GM23248 (cell line): Measurements from ENCODE around the gene ADNP2.

Experiments used
- EZH2 ChIP-seq: fragments of 200-600 bp; sonication (generic); IDR thresholded peaks from 2 replicates; pipeline ENCODE4 v1.6.1; 2018; ENCODE audit warnings: antibody characterized with exemption, mild to moderate bottlenecking; ENCODE audit not compliant: insufficient read depth, poor library complexity, severe bottlenecking
- EZH2phosphoT487 ChIP-seq: fragments of 200-600 bp; sonication (generic); IDR thresholded peaks from 2 replicates; pipeline ENCODE4 v1.6.1; 2018; ENCODE audit warnings: antibody characterized with exemption, moderate library complexity, mild to moderate bottlenecking, low read depth; ENCODE audit not compliant: insufficient read depth

DNA sequence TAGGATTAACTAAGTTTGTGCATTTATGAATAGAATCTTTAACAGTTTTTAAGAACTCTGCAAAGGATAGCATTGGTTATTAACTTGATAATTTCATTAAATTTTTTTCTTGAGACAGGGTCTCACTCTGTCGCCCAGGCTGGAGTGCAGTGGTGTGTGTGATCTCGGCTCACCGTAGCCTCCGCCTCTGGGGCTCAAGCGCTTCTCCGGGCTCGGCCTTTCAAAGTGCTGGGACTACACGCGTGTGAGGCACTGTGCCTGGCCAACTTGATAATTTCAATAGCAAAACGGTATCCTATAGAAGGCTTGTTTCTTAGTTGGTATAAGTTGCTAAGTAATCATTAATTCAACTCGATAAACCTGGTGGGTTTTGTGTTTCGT is 38.0 kb downstream of the ADNP2 start:
- TF ChIP-seq EZH2phosphoT487 (no peak), EZH2 (no peak)
